Psoas muscle (tissue), 8 donors: ENCODE data around the gene CFDP1. TPM values are rescaled to one million over a fixed set of nuclear protein-coding genes. Genes with fewer than 3 reads are reported as not detected.

Experiments used
- ATAC-seq, 4 donors: fragments of 200-7000 bp; cut with Tn5 transposase; one replicate each; pipeline ENCODE4 v1.9.1; 2020; ENCODE audit warnings: moderate library complexity in 3 of 4, mild to moderate bottlenecking in 2 of 4
- DNase-seq, 2 donors: peaks; one replicate each; pipeline ENCODE4 v3.0.0-alpha.2; 2020
- H3K27ac ChIP-seq: fragments of 200-600 bp; one replicate; pipeline ENCODE4 v1.8.0; 2022
- H3K27me3 ChIP-seq, 3 donors: fragments of 200-600 bp in 1 of 3; one replicate each; pipeline versions ENCODE4 v1.6.1 to v1.8.0; 2013 to 2022; ENCODE audit warnings: low read length in 2 of 3, mild to moderate bottlenecking in 2 of 3, moderate library complexity in 1 of 3; ENCODE audit not compliant: insufficient read depth in 3 of 3
- H3K36me3 ChIP-seq, 2 donors: fragments of 200-600 bp in 1 of 2; one replicate each; pipeline versions ENCODE4 v1.6.1 to v1.8.0; 2013 to 2022; ENCODE audit warnings: low read depth in 1 of 2, mild to moderate bottlenecking in 1 of 2, moderate library complexity in 1 of 2; ENCODE audit not compliant: insufficient read depth in 1 of 2
- H3K4me1 ChIP-seq: fragments of 200-600 bp; one replicate; pipeline ENCODE4 v1.8.0; 2022
- H3K4me3 ChIP-seq: fragments of 200-600 bp; one replicate; pipeline ENCODE4 v1.8.0; 2022; ENCODE audit warnings: mild to moderate bottlenecking
- H3K9me3 ChIP-seq: fragments of 200-600 bp; one replicate; pipeline ENCODE4 v1.8.0; 2022
- CTCF ChIP-seq: fragments of 200-600 bp; IDR thresholded peaks from one replicate; pipeline ENCODE4 v1.8.0; 2022; ENCODE audit warnings: antibody characterized with exemption
- WGBS, 3 donors: extraction: QIAGEN DNeasy Blood & Tissue Kit; methylation state at CpG; one replicate each; pipeline versions ENCODE4 v1.1.6 to v1.1.7; 2013; 5-methylcytosine and 5-hydroxymethylcytosine counted together
- intact Hi-C, 2 donors: fragments of 100-400 bp; cut with DNase I; formaldehyde crosslinking; loops; one replicate each; pipeline versions ENCODE4 v1.11.0 to v1.14.2; 2022
- polyA plus RNA-seq, 3 donors: library from polyadenylated mRNA; stranded (reverse); fragments of 200-250 nt; gene quantifications; one replicate each; pipeline ENCODE4 v1.2.3, GENCODE V29; 2013
- total RNA-seq, 4 donors: library from RNA; stranded (reverse); fragmentation: NEBNext Ultra II Directional in 2 of 4; extraction: Animal tissue kit (Norgen Biotek cat#: 25700) in 2 of 4; gene quantifications; one replicate each; pipeline versions ENCODE4 v1.2.1 to v1.2.4, GENCODE V29; 2021 to 2023
- donor health status: healthy with polysubstance abuse.
- donor health status: DM: no; HTN: no; CAD: no; lungs with moderate emphysema.
- donor health status: Bipolar disorder and iron deficiency.
- donor health status: healthy.
- donor health status: DM: yes; HTN: yes; CAD: no.
- donor health status: DM: no; HTN: no; CAD: no.
- donor health status: DM: no; HTN: no; CAD: no.
- donor health status: DM: yes; HTN: yes; CAD: no.

CFDP1 gene
- total and polyA plus RNA-seq, 7 donors, result 16.6 to 78.2 (median 21.9) TPM

GRCh38 chr16:75267631-75268264, 165.6 kb downstream of the CFDP1 start:
- Histone ChIP-seq H3K4me1 (peaks cover 46% of the 10 kb centered on the region), H3K9me3 (no peaks in the 10 kb centered on the region), H3K27me3 (no peaks in the 10 kb centered on the region), H3K36me3 (peaks cover 0 to 7% of the 10 kb centered on the region in 2 donors), H3K4me3 (peak overlapping the region; percentile 100), H3K27ac (peak overlapping the region; percentile 99)
- peak; percentile 71 to 76 (median 74) for ATAC-seq
- 34 to 43% (median 41%) methylated on average over 10 of the region's 10 CpGs for WGBS, 3 donors
- peak; percentile 76 to 91 for DNase-seq
- TF ChIP-seq CTCF, result no peak
- intact Hi-C loops, result no loop called here

- no peak for TF ChIP-seq CTCF
- ATAC-seq (no peak), DNase-seq (no peak)
- H3K4me1 ChIP-seq, result peaks cover 54% of the 10 kb centered on the region
- H3K27me3 ChIP-seq, result no peaks in the 10 kb centered on the region
- H3K9me3 ChIP-seq, result no peaks in the 10 kb centered on the region
- peak overlapping the region; percentile 99 for H3K27ac ChIP-seq
- WGBS, 3 donors, result 41 to 61% (median 54%) methylated on average over 21 to 27 of the region's 27 CpGs
- peaks cover 0 to 11% of the 10 kb centered on the region in 2 donors for H3K36me3 ChIP-seq
- H3K4me3 ChIP-seq, result peak overlapping the region; percentile 100
- intact Hi-C loops, result no loop called here
Measured at GRCh38 chr16:75266738-75267630, 166.3 kb downstream of the CFDP1 start.

GRCh38 chr16:75265911-75266701, 167.2 kb downstream of the CFDP1 start:
- Histone ChIP-seq H3K4me3 (peak overlapping the region; percentile 100), H3K4me1 (peaks cover 62% of the 10 kb centered on the region), H3K9me3 (no peaks in the 10 kb centered on the region), H3K36me3 (peaks cover 0 to 11% of the 10 kb centered on the region in 2 donors), H3K27me3 (no peaks in the 10 kb centered on the region), H3K27ac (peak overlapping the region; percentile 99)
- 5 to 28% (median 6%) methylated on average over 16 to 62 of the region's 62 CpGs for WGBS, 3 donors
- intact Hi-C loops, result no loop called here
- TF ChIP-seq CTCF, result no peak
- peak; percentile 84 to 90 for DNase-seq
- ATAC-seq, result peak; percentile 45 to 54 (median 50)

DNA sequence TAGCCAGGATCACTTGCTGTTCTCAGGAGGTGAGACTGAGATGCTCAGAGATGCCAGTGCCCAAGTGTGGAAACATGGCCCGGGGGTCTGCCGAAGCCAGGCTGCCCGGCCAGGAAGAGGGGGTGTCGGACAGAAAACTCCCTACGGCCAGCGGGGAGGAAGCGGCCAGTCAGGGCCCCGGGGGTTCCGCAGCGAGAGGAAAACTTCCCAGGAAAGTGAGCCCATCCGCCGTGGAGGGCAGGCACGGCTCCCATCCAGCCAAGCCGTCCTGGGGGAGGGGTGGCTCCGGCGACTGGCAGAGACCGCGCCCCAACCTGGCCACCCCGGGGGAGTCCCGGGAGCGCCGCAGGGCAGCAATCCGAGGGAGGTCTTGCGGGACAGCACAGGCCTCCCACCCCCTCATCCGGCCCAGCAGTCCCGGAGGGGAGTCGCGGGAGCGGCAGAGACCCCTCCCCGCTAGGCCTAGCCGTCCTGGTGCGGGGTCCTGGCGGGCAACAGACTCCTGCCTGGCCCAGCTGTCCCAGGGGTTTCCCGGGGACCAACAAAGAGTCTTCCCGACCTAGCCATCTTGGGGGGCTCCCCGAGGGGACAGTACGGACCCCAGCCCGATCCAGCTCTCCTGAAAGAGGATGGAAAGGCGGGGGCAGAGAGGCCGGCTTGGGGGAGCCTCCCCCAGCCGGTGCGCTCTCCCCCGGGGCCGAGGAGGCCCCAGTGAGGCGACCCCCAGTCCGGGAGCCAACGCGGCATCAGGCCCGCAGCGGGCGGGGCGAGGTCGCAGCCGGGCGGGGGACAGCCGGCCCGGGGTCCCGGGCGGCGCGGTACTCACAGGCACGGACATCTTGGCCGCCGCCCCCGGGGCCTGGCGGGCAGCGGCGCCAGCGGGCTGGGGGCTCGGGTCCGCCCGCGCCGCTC, 168.0 kb downstream of the CFDP1 start:
- DNase-seq, result peak; percentile 68 to 80
- no peak for TF ChIP-seq CTCF
- no peaks in the 10 kb centered on the region for H3K9me3 ChIP-seq
- 1 to 2% (median 1%) methylated on average over 39 to 74 of the region's 74 CpGs for WGBS, 3 donors
- intact Hi-C loops, result loop anchor here in 1 of 2 donors (5.0 kb wide), 1 partner anchor 37 kb away; no protein-coding TSS in a partner anchor
- ATAC-seq, result peak; percentile 15 to 60 (median 20)
- H3K4me3 ChIP-seq, result peak overlapping the region; percentile 100
- peaks cover 69% of the 10 kb centered on the region for H3K4me1 ChIP-seq
- peak overlapping the region; percentile 99 for H3K27ac ChIP-seq
- H3K27me3 ChIP-seq, result no peaks in the 10 kb centered on the region
- peaks cover 0 to 11% of the 10 kb centered on the region in 2 donors for H3K36me3 ChIP-seq
